ENCODE results near the gene ZNF445.

DNA sequence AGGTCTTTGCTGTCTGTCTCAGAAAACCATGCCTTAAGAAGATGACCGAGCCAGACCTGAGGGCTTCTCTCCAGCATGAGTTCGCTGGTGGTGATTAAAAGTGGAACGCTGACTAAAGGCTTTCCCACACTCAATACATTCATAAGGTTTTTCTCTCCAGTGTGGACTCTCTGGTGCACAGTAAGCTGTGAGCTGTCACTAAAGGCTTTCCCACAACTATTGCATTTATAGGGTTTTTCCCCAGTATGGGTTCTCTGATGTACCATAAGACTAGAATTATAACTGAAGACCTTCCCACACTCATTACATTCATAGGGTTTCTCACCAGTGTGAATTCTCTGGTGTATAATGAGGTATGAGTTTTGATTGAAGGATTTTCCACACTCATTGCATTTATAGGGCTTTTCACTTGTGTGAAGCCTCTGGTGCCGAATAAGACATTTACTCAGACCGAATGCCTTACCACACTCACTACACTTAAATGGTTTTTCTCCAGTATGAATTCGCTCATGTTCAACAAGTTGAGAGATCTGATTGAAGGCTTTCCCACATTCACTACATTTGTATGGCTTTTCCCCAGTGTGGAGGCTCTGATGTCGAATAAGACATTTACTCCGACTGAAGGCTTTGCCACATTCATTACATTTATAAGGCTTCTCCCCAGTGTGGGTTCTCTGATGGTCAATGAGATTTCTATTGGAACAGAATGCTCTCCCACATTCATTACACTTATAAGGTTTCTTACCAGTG, 21.9 kb upstream of the ZNF445 start:
- TF ChIP-seq, protein P1, sequence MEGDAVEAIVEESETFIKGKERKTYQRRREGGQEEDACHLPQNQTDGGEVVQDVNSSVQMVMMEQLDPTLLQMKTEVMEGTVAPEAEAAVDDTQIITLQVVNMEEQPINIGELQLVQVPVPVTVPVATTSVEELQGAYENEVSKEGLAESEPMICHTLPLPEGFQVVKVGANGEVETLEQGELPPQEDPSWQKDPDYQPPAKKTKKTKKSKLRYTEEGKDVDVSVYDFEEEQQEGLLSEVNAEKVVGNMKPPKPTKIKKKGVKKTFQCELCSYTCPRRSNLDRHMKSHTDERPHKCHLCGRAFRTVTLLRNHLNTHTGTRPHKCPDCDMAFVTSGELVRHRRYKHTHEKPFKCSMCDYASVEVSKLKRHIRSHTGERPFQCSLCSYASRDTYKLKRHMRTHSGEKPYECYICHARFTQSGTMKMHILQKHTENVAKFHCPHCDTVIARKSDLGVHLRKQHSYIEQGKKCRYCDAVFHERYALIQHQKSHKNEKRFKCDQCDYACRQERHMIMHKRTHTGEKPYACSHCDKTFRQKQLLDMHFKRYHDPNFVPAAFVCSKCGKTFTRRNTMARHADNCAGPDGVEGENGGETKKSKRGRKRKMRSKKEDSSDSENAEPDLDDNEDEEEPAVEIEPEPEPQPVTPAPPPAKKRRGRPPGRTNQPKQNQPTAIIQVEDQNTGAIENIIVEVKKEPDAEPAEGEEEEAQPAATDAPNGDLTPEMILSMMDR (IDR thresholded peaks at IDR 0.05 in 8 of 11, conservative IDR thresholded peaks at IDR 0.05 in 3 of 11), result no peak
- no peak for TF ChIP-seq POLR2AphosphoS5 (IDR thresholded peaks at IDR 0.05)
